ENCODE results near the gene CYP8B1.

The CYP8B1 gene

DNA sequence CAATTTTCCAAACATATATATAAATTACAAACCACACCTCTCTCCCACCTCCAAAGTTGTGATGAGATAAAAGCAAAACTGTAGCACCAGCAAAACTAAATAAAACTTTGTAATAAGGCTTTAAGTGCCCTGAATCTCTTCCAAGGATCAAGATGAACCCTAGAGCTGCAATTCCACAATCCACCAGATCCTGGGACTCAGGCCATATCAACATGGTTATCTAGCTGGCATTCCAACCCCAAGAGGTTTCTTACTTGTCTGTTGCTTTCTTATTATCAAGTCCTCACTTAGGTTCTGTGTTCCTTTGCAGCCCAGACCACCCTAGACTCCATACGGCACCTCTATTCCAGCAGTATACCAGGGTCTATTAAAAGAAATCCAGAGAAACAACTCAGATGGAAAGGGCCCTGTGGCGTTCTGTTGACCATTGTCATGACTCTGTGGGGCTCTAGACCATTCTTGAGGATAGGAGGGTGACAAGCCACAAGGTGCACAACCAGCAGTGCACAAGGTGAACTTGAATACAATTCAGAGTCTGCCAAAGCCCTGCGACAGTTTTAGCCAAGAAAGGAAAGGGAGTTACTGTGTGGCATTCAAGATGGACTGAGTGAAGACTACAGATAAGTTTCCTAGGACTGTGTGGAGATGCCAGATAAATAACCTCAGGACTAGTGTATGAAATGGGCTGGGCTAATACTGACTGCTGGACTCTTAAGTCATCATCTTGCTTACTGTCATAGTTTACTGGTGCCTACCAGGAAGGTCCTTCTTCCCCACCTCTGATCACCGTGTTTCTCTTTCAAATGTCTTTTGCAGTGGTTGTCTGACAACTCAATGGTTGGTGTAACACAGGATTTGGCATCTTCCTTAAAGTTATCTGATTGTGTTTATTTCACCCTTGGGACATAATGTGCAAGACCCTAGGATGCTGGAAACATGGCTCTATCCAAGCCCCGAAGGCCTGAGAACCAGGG, 39.2 kb downstream of the CYP8B1 start:
- Histone ChIP-seq H3K27me3 (ENCODE audit: insufficient read depth, poor library complexity, severe bottlenecking) (no peaks in the 10 kb centered on the region), H3K4me3 (ENCODE audit: severe bottlenecking) (no peak overlapping the region), H3K27ac (ENCODE audit: poor library complexity, severe bottlenecking) (no peak overlapping the region), H3K4me1 (ENCODE audit: insufficient read depth, poor library complexity, severe bottlenecking) (no peaks in the 10 kb centered on the region), H3K9me3 (ENCODE audit: severe bottlenecking) (no peaks in the 10 kb centered on the region), H3K36me3 (ENCODE audit: low read depth) (no peaks in the 10 kb centered on the region)
- TF ChIP-seq, protein P1, sequence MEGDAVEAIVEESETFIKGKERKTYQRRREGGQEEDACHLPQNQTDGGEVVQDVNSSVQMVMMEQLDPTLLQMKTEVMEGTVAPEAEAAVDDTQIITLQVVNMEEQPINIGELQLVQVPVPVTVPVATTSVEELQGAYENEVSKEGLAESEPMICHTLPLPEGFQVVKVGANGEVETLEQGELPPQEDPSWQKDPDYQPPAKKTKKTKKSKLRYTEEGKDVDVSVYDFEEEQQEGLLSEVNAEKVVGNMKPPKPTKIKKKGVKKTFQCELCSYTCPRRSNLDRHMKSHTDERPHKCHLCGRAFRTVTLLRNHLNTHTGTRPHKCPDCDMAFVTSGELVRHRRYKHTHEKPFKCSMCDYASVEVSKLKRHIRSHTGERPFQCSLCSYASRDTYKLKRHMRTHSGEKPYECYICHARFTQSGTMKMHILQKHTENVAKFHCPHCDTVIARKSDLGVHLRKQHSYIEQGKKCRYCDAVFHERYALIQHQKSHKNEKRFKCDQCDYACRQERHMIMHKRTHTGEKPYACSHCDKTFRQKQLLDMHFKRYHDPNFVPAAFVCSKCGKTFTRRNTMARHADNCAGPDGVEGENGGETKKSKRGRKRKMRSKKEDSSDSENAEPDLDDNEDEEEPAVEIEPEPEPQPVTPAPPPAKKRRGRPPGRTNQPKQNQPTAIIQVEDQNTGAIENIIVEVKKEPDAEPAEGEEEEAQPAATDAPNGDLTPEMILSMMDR (IDR thresholded peaks at IDR 0.05; ENCODE audit: poor library complexity, severe bottlenecking): no peak
- DNase-seq (ENCODE audit: low spot score) (no peak), ATAC-seq (ENCODE audit: low read depth) (no peak)

DNA sequence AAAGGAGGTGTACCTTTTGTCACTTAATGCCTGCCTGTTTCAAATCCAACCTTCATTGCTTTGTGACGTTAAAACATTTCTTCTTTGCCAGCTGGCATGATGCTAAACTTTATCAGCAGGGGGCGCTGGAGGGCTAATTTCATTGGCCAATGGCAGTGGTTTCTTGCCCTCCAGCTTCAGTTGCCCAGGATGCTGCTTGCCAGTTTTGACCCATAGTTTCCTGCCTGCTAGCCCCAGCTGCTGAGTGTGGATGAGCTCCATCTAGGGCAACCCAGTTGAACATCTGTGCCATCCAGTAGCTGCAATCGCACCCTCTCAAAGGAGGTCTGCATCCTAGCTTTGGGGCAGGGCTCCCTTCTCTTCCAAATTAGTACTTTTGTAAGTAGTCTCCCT, 44.4 kb downstream of the CYP8B1 start:
- H3K27ac ChIP-seq (ENCODE audit: poor library complexity, severe bottlenecking): no peak overlapping the region
- TF ChIP-seq, protein P1 (IDR thresholded peaks at IDR 0.05; ENCODE audit: poor library complexity, severe bottlenecking): peak; percentile 43
- no peaks in the 10 kb centered on the region for H3K9me3 ChIP-seq (ENCODE audit: severe bottlenecking)
- no peak for ATAC-seq (ENCODE audit: low read depth)
- H3K36me3 ChIP-seq (ENCODE audit: low read depth): no peaks in the 10 kb centered on the region
- H3K4me1 ChIP-seq (ENCODE audit: insufficient read depth, poor library complexity, severe bottlenecking): peaks cover 30% of the 10 kb centered on the region
- no peaks in the 10 kb centered on the region for H3K27me3 ChIP-seq (ENCODE audit: insufficient read depth, poor library complexity, severe bottlenecking)
- H3K4me3 ChIP-seq (ENCODE audit: severe bottlenecking): no peak overlapping the region
- no peak for DNase-seq (ENCODE audit: low spot score)

DNA sequence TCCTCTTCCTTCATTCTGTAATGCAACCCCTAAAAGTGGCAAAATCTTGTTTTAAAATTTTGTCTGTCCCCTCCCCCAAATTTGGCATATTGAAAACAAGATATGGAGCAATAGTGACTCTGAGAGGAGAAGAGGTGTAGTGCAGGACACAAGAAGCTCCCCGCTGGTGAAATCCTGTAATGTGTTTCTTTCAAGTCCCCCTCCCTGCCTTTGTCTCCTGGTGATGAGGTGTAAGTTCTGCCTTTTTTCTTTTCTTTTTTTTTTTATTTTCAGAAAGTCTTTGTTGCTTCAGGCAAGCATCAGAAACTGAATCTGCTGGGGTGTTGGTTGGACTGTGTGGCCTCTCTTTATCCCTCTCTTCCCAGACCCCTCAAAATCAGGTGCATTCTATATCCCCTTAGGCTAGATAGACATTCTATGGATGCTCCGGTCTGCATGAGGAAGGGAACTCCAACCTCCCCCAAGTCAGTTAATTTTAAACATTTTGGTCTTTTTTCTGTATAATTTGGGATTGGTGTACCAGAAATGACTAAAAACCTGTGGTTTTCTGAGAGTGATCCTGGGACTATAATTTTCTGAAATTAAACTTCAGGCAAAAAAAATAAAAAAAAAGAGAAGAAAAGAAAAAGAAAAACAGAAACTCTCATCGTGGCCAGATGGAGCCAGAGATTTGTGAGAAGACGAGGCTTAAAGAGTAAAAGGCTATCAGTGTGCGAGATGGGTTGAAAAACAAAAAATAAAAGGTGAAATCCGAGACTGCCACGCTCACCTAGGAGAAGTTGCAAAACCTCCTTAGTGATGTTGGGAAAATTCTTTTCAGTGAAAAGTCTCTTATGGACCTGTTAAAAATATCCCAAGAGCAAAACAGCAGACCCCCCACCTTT, 45.0 kb downstream of the CYP8B1 start:
- ATAC-seq (ENCODE audit: low read depth): no peak; the same call in 2 of the 3 replicates
- peaks cover 35% of the 10 kb centered on the region for H3K4me1 ChIP-seq (ENCODE audit: insufficient read depth, poor library complexity, severe bottlenecking)
- H3K4me3 ChIP-seq (ENCODE audit: severe bottlenecking): no peak overlapping the region
- no peaks in the 10 kb centered on the region for H3K36me3 ChIP-seq (ENCODE audit: low read depth)
- TF ChIP-seq, protein P1 (IDR thresholded peaks at IDR 0.05; ENCODE audit: poor library complexity, severe bottlenecking): peak; percentile 65
- no peaks in the 10 kb centered on the region for H3K9me3 ChIP-seq (ENCODE audit: severe bottlenecking)
- H3K27me3 ChIP-seq (ENCODE audit: insufficient read depth, poor library complexity, severe bottlenecking): no peaks in the 10 kb centered on the region
- DNase-seq (ENCODE audit: low spot score): no peak
- H3K27ac ChIP-seq (ENCODE audit: poor library complexity, severe bottlenecking): no peak overlapping the region

DNA sequence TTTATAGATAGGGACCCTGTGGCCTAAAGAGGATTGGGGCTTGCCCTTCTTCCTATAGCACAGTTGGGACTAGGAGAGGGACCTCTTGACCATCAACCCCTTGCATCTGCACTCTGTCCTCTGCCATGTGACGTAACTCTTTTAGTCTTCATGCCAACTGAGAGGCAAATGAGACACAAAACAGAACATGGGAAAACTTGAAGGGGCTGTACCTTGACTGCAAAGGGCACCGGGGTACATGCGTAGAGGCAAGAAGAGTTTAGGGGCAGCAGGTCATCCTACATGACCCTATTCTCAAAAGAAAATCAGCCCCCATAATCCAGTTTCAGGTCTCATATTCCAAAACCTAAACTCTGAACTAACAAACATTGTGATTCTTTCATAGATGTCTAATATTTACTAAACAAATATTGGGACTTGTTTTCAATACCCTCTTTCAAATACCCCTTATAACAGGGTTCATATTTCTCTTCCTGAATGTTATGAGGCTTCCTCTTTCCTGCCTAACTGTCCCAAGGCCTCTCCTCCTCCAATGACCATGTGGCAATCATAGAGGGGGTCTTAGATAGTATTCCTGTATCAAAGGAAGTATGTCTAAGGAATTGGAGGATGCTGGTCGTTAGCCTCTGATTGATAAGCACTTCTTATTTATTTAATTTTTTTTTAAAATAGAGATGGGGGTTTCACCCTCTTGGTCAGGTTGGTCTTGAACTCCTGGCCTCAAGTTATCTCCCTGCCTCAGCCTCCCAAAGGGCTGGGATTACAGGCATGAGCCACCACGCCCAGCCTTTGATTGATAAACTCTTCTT, 45.8 kb downstream of the CYP8B1 start:
- Histone ChIP-seq H3K27ac (ENCODE audit: poor library complexity, severe bottlenecking) (peak overlapping the region; percentile 36), H3K9me3 (ENCODE audit: severe bottlenecking) (no peaks in the 10 kb centered on the region), H3K27me3 (ENCODE audit: insufficient read depth, poor library complexity, severe bottlenecking) (no peaks in the 10 kb centered on the region), H3K36me3 (ENCODE audit: low read depth) (no peaks in the 10 kb centered on the region), H3K4me1 (ENCODE audit: insufficient read depth, poor library complexity, severe bottlenecking) (peaks cover 35% of the 10 kb centered on the region), H3K4me3 (ENCODE audit: severe bottlenecking) (no peak overlapping the region)
- TF ChIP-seq, protein P1 (IDR thresholded peaks at IDR 0.05; ENCODE audit: poor library complexity, severe bottlenecking): no peak
- no peak for DNase-seq (ENCODE audit: low spot score)
- ATAC-seq (ENCODE audit: low read depth): no peak; the same call in 2 of the 3 replicates

Data from RWPE2 (cell line).